ENCODE measurements around the gene CLSTN1. TPM values are rescaled to one million over a fixed set of nuclear protein-coding genes. Genes with fewer than 3 reads are reported as not detected.
"Not testable (repeated sequence)": the region's sequence is repeated elsewhere in the genome, so short reads cannot be mapped to it uniquely, and the experiment has no call there.

The CLSTN1 gene
- total RNA-seq, 1 experiment from 2014 or later, result 119 TPM

DNA sequence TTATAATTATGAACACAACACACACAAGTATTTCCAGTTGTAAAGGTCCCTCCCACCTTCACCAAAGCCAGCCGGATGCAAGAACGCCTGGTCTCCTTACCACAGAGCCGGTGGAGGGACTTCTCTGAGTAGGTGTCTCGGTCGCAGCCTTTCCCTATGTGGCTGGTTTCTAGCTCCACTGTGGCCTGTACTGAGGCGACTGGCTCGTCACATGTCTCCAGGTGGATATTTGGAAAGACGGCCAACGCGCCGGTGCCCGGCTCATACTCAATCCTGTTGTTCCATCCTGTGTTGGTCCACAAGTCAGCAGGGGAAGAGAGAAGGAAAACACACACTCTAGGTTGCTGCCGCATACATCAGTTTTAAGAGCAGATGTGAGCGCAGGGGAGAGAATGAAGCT, 74.4 kb downstream of the CLSTN1 start:
- Mint-ChIP-seq H3K36me3 (peaks cover 56% of the 10 kb centered on the region), H3K4me1 (0 out of 2 replicates have a peak, but pooled peaks cover 2% of the 10 kb centered on the region), H3K27ac (no peak overlapping the region), H3K27me3 (ENCODE audit: low read depth) (no peaks in the 10 kb centered on the region), H3K9me3 (no peaks in the 10 kb centered on the region), H3K4me3 (no peak overlapping the region)
- DNase-seq (ENCODE audit: low spot score) (no peak), ATAC-seq (no peak)
- ChIA-PET POLR2A (no interaction called here), CTCF (interaction anchor here (2.0 kb wide), 1 partner anchor 29 kb away, joined by 7 read pairs; no protein-coding TSS in a partner anchor)
- TF ChIP-seq, protein P1, sequence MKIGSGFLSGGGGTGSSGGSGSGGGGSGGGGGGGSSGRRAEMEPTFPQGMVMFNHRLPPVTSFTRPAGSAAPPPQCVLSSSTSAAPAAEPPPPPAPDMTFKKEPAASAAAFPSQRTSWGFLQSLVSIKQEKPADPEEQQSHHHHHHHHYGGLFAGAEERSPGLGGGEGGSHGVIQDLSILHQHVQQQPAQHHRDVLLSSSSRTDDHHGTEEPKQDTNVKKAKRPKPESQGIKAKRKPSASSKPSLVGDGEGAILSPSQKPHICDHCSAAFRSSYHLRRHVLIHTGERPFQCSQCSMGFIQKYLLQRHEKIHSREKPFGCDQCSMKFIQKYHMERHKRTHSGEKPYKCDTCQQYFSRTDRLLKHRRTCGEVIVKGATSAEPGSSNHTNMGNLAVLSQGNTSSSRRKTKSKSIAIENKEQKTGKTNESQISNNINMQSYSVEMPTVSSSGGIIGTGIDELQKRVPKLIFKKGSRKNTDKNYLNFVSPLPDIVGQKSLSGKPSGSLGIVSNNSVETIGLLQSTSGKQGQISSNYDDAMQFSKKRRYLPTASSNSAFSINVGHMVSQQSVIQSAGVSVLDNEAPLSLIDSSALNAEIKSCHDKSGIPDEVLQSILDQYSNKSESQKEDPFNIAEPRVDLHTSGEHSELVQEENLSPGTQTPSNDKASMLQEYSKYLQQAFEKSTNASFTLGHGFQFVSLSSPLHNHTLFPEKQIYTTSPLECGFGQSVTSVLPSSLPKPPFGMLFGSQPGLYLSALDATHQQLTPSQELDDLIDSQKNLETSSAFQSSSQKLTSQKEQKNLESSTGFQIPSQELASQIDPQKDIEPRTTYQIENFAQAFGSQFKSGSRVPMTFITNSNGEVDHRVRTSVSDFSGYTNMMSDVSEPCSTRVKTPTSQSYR (CRISPR knock-in tag; IDR thresholded peaks at IDR 0.05), result no peak
- no peak for TF ChIP-seq SOX15 (CRISPR knock-in tag; IDR thresholded peaks at IDR 0.05)
- TF ChIP-seq, protein P2, sequence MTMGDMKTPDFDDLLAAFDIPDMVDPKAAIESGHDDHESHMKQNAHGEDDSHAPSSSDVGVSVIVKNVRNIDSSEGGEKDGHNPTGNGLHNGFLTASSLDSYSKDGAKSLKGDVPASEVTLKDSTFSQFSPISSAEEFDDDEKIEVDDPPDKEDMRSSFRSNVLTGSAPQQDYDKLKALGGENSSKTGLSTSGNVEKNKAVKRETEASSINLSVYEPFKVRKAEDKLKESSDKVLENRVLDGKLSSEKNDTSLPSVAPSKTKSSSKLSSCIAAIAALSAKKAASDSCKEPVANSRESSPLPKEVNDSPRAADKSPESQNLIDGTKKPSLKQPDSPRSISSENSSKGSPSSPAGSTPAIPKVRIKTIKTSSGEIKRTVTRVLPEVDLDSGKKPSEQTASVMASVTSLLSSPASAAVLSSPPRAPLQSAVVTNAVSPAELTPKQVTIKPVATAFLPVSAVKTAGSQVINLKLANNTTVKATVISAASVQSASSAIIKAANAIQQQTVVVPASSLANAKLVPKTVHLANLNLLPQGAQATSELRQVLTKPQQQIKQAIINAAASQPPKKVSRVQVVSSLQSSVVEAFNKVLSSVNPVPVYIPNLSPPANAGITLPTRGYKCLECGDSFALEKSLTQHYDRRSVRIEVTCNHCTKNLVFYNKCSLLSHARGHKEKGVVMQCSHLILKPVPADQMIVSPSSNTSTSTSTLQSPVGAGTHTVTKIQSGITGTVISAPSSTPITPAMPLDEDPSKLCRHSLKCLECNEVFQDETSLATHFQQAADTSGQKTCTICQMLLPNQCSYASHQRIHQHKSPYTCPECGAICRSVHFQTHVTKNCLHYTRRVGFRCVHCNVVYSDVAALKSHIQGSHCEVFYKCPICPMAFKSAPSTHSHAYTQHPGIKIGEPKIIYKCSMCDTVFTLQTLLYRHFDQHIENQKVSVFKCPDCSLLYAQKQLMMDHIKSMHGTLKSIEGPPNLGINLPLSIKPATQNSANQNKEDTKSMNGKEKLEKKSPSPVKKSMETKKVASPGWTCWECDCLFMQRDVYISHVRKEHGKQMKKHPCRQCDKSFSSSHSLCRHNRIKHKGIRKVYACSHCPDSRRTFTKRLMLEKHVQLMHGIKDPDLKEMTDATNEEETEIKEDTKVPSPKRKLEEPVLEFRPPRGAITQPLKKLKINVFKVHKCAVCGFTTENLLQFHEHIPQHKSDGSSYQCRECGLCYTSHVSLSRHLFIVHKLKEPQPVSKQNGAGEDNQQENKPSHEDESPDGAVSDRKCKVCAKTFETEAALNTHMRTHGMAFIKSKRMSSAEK (CRISPR knock-in tag; IDR thresholded peaks at IDR 0.05; ENCODE audit: borderline replicate concordance), result no peak
- TF ChIP-seq, protein P3, sequence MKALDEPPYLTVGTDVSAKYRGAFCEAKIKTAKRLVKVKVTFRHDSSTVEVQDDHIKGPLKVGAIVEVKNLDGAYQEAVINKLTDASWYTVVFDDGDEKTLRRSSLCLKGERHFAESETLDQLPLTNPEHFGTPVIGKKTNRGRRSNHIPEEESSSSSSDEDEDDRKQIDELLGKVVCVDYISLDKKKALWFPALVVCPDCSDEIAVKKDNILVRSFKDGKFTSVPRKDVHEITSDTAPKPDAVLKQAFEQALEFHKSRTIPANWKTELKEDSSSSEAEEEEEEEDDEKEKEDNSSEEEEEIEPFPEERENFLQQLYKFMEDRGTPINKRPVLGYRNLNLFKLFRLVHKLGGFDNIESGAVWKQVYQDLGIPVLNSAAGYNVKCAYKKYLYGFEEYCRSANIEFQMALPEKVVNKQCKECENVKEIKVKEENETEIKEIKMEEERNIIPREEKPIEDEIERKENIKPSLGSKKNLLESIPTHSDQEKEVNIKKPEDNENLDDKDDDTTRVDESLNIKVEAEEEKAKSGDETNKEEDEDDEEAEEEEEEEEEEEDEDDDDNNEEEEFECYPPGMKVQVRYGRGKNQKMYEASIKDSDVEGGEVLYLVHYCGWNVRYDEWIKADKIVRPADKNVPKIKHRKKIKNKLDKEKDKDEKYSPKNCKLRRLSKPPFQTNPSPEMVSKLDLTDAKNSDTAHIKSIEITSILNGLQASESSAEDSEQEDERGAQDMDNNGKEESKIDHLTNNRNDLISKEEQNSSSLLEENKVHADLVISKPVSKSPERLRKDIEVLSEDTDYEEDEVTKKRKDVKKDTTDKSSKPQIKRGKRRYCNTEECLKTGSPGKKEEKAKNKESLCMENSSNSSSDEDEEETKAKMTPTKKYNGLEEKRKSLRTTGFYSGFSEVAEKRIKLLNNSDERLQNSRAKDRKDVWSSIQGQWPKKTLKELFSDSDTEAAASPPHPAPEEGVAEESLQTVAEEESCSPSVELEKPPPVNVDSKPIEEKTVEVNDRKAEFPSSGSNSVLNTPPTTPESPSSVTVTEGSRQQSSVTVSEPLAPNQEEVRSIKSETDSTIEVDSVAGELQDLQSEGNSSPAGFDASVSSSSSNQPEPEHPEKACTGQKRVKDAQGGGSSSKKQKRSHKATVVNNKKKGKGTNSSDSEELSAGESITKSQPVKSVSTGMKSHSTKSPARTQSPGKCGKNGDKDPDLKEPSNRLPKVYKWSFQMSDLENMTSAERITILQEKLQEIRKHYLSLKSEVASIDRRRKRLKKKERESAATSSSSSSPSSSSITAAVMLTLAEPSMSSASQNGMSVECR (CRISPR knock-in tag; IDR thresholded peaks at IDR 0.05; ENCODE audit: borderline replicate concordance), result no peak
- TF ChIP-seq FOXK1 (CRISPR knock-in tag; IDR thresholded peaks at IDR 0.05), result no peak
- TF ChIP-seq TCF7 (CRISPR knock-in tag; IDR thresholded peaks at IDR 0.05; ENCODE audit: low read depth), result no peak
- TF ChIP-seq MXD4 (CRISPR knock-in tag; IDR thresholded peaks at IDR 0.05; ENCODE audit: borderline replicate concordance), result no peak
- no peak for TF ChIP-seq FOXJ3 (CRISPR knock-in tag; IDR thresholded peaks at IDR 0.05; ENCODE audit: borderline replicate concordance)
- TF ChIP-seq HMGA2 (CRISPR knock-in tag; IDR thresholded peaks at IDR 0.05), result no peak
- TF ChIP-seq JUN (CRISPR knock-in tag; IDR thresholded peaks at IDR 0.05), result no peak
- no peak for TF ChIP-seq NFE2L1 (CRISPR knock-in tag; IDR thresholded peaks at IDR 0.05)
- no peak for TF ChIP-seq CREM (CRISPR knock-in tag; IDR thresholded peaks at IDR 0.05)

DNA sequence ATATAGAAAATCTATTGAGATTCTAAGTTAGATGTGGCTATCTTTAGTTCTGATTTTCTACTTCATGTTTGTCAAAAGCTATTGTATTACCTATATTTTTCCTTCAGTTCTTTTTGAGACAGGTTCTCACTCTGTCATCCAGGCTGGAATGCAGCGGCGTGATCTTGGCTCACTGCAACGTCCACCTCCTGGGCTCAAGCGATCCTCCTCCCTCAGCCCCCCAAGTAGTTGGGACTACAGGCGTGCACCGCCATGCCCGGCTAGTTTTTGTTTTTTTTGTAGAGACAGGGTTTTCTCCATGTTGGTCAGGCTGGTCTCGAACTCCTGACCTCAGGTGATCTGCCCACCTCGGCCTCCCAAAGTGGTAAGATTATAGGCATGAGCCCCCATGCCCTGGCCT, 75.4 kb downstream of the CLSTN1 start:
- DNase-seq (ENCODE audit: low spot score); H3K9me3 Mint-ChIP-seq; ATAC-seq; CTCF ChIA-PET; H3K4me3 Mint-ChIP-seq; H3K27me3 Mint-ChIP-seq (ENCODE audit: low read depth); POLR2A ChIA-PET; H3K4me1 Mint-ChIP-seq: not testable (repeated sequence)
- peaks cover 64% of the 10 kb centered on the region for H3K36me3 Mint-ChIP-seq
- peak overlapping the region; percentile 3; the same call in 1 of the 2 replicates for H3K27ac Mint-ChIP-seq
